HG03432 (cell line): ENCODE data around the gene CCDC40.
A peak's percentile ranks its signal among the peaks of the same experiment; 100 is the strongest.
"Not testable (repeated sequence)": the region's sequence is repeated elsewhere in the genome, so short reads cannot be mapped to it uniquely, and the experiment has no call there.

ENCODE experiments used
- ATAC-seq: cut with Tn5 transposase; IDR thresholded peaks from one replicate; pipeline ENCODE4 v1.9.1; 2021; ENCODE audit warnings: mild to moderate bottlenecking, moderate library complexity; ENCODE audit not compliant: unreplicated experiment

CCDC40 gene, protein sequence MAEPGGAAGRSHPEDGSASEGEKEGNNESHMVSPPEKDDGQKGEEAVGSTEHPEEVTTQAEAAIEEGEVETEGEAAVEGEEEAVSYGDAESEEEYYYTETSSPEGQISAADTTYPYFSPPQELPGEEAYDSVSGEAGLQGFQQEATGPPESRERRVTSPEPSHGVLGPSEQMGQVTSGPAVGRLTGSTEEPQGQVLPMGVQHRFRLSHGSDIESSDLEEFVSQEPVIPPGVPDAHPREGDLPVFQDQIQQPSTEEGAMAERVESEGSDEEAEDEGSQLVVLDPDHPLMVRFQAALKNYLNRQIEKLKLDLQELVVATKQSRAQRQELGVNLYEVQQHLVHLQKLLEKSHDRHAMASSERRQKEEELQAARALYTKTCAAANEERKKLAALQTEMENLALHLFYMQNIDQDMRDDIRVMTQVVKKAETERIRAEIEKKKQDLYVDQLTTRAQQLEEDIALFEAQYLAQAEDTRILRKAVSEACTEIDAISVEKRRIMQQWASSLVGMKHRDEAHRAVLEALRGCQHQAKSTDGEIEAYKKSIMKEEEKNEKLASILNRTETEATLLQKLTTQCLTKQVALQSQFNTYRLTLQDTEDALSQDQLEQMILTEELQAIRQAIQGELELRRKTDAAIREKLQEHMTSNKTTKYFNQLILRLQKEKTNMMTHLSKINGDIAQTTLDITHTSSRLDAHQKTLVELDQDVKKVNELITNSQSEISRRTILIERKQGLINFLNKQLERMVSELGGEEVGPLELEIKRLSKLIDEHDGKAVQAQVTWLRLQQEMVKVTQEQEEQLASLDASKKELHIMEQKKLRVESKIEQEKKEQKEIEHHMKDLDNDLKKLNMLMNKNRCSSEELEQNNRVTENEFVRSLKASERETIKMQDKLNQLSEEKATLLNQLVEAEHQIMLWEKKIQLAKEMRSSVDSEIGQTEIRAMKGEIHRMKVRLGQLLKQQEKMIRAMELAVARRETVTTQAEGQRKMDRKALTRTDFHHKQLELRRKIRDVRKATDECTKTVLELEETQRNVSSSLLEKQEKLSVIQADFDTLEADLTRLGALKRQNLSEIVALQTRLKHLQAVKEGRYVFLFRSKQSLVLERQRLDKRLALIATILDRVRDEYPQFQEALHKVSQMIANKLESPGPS

DNA sequence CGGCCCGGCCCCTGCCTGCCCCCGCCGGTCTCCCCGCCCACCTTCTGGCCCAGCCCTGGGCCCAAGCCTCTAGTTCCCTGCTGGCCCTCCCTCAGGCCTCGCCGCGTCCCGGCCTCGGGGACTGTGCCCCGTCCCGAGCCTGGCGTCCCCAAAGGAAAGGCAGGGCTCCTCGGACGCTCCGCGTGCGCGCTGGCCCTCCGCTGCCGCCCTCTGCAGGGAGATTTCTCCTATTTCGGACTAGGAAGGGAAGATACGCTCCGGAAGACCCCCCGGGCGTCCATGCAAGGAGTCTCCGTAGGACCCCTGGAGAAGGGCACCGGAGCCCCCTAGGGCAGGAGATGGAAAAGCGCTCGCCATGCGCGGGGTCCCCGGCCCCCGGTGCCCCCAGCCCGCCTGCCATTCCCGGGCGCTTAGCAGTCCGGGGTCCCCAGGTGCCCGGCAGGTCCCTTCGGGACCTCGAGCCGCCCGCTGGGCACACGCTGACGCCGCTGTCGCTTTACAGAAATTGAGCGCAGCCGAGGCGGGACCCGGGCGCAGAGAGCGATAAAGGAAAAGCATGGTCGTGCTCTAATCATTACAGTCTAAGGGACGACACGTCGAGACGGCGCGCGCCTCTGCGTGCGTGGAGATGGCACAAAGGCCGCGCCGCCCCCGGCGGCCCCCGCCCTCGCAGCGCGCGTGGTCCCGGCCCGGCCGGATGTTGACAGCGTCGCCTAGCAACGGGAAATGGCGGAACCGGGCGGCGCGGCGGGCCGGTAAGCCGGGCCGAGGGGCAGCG lies at the start of gene CCDC40:
TSS of gene CCDC40 (plus strand) at position 706 of the 778 bp plus-strand sequence. CDS start at position 727, 21 bp downstream.
- ATAC-seq = peak; percentile 66

DNA sequence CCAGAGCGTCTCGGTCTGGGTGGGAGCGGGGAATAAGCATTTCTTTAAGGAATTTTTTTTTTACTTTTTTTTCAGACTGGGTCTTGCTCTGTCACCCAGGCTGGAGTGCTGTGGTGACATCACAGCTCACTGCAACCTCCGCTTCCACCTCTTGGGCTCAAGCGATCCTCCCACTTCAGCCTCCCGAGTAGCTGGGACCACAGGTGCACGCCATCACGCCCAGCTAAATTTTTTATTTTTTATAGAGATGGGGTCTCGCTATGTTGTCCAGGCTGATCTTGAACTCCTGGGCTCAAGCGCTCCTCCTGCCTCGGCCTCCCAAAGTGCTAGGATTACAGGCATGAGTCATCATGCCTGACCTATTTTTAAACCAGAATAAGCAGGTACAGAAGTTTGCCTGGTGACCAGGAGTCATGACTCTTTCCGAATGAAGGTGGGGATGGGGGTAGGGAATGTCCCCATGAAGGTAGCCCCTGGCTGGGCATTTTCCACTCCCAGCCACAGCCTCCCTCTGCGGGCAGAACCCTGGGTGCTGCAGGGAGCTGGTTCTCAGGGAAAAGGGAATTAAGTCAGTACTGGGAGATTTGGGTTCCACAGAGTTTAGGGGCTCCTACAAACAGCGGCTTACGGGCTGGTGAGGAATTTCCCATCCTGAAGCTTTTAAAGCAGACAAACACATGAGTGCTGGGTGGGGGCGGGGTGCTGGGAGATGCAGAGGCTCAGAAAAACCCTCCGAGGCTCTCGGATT lies 49.1 kb upstream of the CCDC40 start:
- no peak for ATAC-seq

DNA sequence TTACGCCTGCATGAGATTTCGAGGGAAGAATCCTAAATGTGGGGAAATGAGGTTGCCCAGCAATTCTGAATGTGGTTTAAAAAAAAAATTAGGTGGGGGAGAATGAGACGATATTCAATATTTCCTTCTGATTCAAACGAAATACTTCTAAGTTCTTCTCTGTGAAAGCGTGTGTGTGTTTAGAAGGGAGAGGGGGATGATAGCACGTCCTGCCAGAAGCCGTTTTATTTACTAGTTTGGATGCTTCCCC lies 48.6 kb upstream of the CCDC40 start:
- no peak for ATAC-seq

DNA sequence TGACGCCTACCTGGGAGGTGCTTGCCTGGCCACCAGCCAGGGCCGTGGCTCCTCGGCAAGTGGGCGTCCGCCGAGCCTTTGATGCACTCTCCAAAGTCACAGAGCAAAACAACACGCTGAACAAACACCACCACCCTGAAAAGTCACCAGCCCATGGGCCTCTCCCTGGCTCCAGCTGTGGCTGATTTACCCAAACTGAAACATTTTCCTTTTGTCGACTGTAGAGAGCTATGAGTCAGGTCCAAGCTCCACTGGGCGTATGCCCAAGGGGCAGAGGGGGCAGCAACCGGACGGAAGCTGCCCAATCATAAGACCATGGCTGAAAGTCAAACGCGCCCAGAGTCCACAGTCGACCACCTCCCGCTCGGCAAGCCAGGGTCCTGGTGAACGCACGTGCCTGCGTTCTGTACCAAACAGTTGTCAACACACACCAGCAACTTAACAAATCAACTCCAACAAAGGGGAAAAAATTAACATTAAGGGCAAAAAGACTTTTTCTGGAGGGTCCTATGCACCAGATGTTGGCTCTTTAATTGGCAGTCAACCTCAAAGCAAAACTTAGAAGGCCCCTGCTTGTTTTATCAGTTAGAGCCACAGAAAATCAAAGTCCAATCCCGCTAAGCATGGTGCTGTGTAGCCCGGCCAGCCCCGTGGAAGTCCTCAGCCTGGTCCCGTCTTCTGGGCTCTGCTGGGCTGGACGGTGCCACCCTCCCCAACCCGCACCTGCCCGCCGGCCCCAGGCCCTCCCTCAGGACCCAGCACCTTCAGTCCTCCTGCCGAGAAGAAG lies 48.1 kb upstream of the CCDC40 start:
- no peak for ATAC-seq

DNA sequence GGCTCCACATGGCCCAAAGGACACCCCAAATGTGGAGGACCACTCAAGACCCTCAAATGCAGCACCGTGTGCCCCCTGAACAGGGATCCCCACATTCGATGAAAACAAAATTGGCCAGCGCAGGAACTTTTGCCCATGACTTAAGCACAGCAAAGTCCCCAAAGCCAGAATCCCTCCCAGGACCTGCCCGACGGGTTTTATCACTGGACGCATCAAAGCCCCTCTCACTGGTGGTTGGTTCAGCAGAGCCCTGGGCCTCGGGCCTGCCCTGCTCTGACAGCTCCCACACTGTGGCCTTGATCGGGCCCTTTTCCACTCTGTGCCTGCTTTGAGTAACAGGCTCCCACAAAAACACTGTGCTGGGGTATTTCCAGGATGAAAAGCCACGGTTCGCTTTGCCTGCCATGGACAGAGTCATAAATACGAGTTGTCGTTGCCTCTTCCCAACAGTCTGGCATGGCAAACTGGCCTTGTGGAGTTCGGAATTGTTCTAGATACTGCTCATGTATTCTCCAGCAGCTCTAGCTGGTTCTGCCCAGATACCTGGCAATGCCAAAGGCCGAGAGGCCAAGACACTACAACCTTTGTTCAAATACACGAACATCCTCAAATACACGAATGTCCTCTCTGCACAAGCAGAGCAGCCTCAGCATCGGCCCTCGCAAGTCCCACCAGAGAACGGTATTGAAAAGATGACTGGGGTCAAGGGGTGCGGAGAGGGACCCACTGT lies 47.2 kb upstream of the CCDC40 start:
- no peak for ATAC-seq

DNA sequence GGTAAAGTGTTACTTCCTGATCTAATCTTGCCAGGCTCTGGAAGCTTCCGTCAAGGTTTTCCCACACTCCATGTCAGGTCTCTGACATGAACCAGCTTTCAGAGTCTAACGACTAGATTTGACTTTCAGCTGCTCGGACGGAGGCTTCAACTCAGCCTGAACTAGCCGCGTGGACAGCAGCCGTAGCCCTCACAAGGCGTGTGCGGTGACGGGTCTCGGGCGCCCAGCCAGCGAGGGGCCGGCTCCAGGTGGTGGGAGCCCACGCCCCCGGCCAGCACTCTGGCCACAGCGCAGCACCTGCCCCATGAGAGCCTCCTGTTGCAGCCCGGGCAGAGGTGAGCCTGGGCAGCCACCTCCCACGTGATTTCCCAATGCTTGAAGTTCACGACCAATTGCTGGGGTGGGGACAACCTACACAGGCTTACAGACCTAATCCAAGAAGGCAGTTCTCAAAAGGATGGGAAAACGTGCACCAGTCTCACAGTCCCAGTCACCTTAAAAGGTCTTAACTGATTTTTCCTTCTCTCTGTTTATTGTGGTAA lies 46.3 kb upstream of the CCDC40 start:
- ATAC-seq = no peak

DNA sequence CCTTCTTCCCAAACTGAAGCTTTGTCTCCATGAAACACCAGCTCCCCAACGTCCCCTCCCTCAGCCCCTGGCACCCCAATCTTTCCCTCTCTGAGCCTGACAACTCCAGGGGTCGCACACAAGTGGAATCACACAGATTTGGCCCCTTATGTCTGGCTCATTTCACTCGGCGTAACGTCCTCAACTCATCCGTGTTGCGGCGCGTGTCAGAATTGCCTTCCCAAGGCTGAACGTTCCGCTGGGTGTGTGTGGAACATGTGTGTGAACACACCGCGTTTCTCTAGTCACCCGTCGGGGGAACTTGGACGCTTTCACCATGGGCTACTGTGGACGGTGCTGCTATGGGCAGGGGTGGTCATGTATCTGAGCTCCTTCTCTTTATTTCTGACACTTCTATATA lies 45.7 kb upstream of the CCDC40 start:
- ATAC-seq = no peak

DNA sequence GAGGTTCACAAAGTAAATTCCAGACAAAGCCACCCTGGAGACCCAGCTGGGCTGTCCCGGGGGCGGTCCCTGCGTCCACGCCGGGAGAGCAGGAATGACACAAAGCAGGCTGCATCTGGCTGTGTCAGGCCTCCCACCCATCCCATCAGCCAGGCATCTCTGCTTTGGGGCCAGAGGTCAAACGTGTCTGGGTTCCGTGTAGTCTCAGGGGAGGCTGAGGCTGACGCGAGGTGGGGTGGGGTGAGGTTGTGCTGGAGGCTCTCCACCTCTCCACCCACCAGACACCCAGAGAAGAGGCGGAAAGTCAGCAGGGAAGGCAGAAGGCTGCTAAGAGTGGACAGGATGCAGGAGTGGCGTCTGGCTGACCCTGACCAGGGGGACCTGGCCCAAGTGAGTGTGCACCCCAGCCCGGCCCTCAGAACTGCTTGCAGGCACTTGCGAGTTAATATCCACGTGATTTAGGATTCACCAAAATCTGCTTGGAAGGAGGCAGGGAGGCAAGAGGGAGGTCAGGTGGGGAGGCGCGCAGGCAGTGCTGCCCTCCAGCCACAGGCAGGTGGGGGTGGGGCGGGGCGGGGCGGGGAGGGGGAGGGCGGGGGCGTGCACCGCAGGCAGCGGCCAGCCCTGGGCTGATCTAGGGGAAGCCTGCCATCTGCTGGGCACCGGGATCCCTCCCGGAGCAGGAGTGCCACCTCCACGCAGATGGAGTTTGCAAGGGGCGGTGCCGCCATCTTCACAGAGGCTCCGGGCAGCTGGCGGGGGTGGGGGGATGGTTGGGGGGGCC lies 45.1 kb upstream of the CCDC40 start:
- no peak for ATAC-seq

DNA sequence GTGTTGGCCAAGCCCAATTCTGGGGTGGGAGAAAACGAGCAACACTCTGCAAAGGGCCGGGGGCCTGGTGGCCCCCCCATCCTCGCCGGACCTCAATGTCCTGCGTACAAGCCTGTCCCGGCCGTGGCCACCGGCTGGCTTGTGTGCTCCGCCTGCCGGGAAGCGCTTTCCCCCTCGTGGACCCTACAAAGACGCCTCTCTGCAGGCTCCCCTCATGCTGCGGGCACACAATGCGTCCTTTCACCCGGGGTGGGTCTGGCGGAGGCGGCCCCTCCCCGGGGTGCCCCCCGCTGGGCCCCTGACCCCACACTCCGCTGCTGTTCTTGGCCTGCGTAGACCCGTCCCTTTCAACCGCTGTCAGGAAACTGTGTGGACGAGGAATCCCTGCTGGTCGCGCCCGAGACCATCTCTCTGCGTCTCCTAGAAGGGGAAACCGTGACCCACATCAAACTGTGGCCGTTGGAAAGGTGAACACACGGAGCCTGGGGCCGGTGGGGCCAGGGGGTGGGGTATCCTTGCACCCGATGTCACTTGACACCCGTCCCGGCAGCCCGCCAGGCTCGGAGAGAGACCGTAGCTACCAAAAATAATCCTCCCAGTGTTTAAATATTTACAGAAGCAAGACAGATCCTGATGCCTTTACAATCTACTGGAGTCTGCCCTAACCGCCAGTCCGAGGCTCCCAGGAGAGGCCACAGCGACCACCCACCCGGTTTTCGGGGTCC lies 44.4 kb upstream of the CCDC40 start:
- no peak for ATAC-seq

DNA sequence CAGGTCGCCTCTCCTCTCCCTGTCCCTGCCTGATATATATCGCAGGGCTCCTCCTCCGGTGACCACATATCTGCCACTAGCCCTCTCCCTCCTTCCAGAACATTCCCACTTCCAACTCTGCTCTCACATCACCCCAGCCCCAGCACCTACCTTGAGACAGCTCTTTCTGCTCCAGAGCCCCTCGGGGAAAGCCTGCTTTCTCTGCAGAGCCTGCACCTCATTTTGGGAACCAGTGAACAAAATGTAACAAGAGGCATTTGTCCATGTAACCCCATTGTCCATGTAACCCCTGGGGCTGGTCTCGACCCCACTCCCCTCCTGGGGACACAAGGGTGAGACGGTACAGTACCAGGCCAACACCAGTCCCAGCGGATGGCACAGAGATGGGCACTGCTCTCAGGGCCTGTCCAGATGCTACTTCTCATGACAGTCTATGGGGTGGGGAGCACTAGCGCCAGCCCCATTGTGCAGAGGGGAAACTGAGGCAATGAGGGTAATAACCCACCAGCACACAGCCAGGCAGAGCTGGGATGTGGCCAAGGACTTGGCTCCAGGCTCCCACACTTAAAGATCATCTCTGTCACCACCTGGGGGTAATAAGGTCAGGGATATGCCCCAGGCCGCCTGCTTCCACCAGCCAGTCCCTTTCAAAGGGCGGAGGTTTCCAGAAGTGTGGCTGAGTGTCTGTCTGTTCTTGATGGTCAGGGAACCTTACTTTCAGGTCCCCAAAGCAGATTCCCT lies 43.6 kb upstream of the CCDC40 start:
- no peak for ATAC-seq

DNA sequence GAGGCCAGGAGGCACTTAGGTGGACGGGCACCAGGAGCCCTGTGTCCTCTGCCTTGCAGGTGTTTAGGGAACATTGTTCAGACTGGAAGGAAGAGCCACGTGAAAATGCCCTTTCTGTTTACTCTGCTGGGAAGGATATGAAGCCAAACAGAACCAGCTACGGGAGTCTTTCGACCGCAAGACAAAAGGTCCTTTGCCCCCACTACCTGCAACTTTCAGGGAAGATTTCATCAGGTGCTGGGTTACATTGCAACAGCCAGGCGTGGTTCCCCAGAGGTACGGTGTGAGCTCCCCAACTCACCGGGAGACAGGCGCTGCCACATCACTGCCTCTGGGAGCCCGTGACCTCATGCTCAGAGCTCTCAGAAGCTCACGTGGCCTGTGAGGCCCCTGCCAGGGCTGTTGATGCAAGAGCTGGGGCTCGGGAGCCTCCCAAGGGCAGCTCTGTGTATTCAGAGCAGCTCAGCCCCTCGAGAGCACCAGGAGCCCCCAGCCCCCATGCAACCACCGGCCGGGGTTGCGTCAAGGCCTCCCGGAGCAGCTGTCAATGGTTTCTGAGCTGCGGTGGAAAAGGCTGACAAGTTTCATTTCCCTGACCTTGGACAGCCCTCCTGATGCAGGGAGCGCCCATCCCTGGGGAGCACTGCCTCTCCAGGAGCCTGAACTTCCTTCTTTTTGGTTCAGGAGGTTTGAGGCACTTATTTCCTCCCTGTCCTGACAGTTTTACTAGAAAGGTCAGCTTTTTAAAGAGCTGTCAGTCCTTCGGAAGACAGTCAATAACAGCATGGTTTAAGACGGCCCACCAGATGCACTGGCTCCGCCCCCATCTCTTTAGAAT lies 42.8 kb upstream of the CCDC40 start:
- ATAC-seq = no peak

DNA sequence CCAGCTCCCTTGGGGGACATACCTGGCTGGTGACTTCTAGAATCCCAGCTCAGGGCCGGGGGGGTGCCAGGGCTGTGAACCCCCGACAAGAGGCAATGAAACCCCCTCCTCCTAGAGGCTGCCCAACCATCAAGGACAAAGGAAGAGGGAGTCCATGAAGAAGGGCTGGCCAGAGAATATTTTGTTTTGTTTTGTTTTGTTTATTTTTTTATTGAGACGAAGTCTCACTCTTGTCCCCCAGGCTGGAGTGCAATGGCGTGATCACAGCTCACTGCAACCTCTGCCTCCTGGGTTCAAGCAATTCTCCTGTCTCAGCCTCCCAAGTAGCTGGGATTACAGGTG lies 42.2 kb upstream of the CCDC40 start:
- ATAC-seq = not testable (repeated sequence)

DNA sequence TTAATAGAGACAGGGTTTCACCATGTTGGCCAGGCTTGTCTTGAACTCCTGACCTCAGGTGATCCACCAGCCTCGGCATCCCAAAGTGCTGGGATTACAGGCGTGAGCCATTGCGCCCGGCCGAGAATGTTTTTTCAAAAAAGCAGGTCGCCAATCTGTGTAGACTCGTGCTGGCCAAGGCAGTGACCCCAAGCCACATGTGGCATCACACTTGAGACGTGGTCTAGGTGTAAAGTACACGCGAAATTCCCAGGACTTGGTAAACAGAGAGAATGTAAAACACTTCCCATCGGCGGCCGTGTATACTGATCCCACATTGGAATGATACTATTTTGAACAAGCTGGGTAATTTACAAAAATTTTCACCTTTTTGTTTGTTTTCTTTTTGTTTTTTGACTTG lies 41.8 kb upstream of the CCDC40 start:
- no peak for ATAC-seq

DNA sequence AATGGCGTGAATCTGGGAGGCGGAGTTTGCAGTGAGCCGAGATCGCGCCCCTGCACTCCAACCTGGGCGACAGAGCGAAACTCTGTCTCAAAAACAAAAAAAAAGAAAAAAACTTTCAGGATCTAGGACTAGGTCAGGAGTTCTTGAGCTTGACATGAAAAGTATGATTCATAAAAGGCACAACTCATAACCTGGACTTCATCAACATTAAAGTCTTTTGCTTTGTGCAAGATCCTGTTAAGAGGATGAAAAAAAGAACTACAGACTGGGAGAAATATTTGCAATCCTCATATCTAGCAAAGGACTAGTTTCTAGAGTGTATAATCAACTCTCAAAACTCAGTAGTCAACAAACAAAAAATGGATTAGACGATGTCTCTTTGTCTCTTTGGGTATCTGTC lies 40.7 kb upstream of the CCDC40 start:
- no peak for ATAC-seq

DNA sequence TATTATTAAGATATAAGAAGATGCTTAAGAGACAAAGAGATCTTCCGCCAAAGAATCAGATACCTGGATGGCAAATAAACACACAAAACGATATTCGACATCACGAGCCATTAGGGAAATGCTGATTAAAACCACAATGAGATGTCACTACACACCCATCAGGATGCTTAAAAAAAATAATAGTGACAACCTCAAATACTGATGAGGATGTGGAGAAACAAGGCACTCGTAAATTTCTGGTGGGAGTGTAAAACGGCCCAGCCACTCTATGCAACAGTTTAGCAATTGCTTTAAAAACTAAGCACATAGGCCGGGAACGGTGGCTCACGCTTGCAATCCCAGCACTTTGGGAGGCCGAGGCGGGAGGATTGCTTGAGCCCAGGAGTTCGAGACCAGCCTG lies 40.2 kb upstream of the CCDC40 start:
- no peak for ATAC-seq
